Mesothelial cell of epicardium (in vitro differentiated cells): Measurements from ENCODE around the gene BAZ1B. TPM values are rescaled to one million over a fixed set of nuclear protein-coding genes. Genes with fewer than 3 reads are reported as not detected.
"Not testable (repeated sequence)": the region's sequence is repeated elsewhere in the genome, so short reads cannot be mapped to it uniquely, and the experiment has no call there.

ENCODE experiments used
- DNase-seq, 2 experiments: peaks; one replicate each; pipeline ENCODE4 v3.0.0; 2021; ENCODE audit warnings: low spot score in 2 of 2; ENCODE audit not compliant: unreplicated experiment in 2 of 2
- H3K27ac Mint-ChIP-seq: 2 replicates; pipeline ENCODE4 v1.8.0; 2021; ENCODE audit warnings: mixed read lengths
- H3K27me3 Mint-ChIP-seq: 2 replicates; pipeline ENCODE4 v1.8.0; 2021; ENCODE audit warnings: low read depth, mixed read lengths
- H3K36me3 Mint-ChIP-seq: 2 replicates; pipeline ENCODE4 v1.8.0; 2021; ENCODE audit warnings: mixed read lengths
- H3K4me1 Mint-ChIP-seq: 2 replicates; pipeline ENCODE4 v1.8.0; 2021; ENCODE audit warnings: mixed read lengths
- H3K4me3 Mint-ChIP-seq: 2 replicates; pipeline ENCODE4 v1.8.0; 2021; ENCODE audit warnings: mild to moderate bottlenecking, moderate library complexity, mixed read lengths
- H3K9me3 Mint-ChIP-seq: 2 replicates; pipeline ENCODE4 v1.8.0; 2021; ENCODE audit warnings: mixed read lengths
- total RNA-seq: library from RNA; stranded (reverse); gene quantifications from 3 replicates; pipeline ENCODE4 v1.2.1, GENCODE V29; 2021
- TF ChIP-seq, protein P1 (sequence below): fragments of 200-600 bp; sonication (generic); IDR thresholded peaks from one replicate; pipeline ENCODE4 v1.5.0; 2021; ENCODE audit warnings: antibody characterized with exemption; ENCODE audit not compliant: unreplicated experiment

BAZ1B gene
- total RNA-seq, 1 donor from 2014 or later: 77.8 TPM

DNA sequence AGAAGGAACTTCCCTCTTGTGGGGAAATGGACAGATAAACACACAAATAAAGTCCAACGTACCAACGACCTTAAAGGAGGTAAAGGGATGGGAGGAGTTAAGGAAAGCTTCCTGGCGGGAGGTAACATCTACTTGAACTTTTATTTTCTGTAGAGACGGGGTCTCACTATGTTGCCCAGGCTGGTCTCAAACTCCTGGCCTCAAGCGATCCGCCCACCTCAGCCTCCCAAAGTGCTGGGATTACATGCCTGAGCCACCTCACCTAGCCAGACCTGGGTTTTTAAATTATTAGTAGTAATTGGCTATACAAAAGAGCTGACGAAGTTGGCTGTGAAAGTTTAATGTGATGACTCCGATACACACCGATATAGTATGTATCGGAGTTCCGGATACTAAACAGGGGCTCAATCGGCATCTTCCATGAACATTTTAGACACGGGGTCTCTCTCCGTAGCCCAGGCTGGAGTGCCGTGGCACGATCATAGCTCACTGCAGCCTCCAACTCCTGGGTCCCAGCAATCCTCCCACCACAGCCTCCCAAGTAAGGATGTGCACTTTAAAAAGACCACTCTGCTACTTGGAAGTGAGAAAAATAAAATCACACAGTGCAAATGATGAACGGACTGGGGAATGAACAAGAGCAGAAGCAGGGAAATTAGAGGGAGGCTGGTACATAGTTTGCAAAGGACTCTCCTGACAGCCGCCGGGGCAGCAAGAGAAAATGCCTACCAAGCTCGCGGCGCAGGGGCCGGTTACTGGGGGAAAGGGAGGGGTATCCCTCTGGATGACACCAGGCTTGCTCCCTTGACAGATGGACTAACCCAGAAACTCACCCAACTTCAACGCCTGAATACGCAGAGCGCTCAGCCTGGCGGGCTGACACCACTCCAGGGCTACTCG, 34.4 kb upstream of the BAZ1B start:
- TF ChIP-seq, protein P1, sequence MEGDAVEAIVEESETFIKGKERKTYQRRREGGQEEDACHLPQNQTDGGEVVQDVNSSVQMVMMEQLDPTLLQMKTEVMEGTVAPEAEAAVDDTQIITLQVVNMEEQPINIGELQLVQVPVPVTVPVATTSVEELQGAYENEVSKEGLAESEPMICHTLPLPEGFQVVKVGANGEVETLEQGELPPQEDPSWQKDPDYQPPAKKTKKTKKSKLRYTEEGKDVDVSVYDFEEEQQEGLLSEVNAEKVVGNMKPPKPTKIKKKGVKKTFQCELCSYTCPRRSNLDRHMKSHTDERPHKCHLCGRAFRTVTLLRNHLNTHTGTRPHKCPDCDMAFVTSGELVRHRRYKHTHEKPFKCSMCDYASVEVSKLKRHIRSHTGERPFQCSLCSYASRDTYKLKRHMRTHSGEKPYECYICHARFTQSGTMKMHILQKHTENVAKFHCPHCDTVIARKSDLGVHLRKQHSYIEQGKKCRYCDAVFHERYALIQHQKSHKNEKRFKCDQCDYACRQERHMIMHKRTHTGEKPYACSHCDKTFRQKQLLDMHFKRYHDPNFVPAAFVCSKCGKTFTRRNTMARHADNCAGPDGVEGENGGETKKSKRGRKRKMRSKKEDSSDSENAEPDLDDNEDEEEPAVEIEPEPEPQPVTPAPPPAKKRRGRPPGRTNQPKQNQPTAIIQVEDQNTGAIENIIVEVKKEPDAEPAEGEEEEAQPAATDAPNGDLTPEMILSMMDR: no peak
- DNase-seq: no peak
- H3K27ac Mint-ChIP-seq: peak overlapping the region; percentile 95
- H3K36me3 Mint-ChIP-seq: peaks cover 5% of the 10 kb centered on the region
- peak overlapping the region; percentile 85 for H3K4me3 Mint-ChIP-seq
- peaks cover 17% of the 10 kb centered on the region for H3K4me1 Mint-ChIP-seq
- no peaks in the 10 kb centered on the region for H3K27me3 Mint-ChIP-seq
- no peaks in the 10 kb centered on the region for H3K9me3 Mint-ChIP-seq

DNA sequence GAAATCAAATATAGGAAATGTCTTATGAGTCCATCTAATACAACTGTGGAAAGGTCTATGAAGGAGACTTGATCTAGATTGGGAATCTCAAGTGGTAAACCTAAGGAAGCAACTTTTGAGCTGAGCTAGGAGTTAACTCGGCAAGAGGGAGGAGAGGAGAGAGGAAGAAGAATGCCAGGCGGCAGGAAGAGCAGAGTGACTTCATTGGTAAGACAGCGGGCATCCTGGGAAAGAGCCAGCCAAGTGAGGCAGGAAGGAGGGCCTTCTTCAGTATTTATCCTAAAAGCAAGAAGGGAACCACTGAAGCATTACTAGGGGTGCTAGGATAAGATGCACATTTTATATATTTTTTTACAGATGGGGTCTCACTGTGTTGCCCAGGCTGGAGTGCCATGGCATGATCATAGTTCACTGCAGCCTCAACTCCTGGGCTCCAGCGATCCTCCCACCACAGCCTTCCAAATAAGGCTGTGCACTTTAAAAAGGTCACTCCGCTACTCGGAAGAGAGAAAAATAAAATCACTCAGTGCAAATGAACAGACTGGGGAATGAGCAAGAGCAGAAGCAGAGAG, 33.4 kb upstream of the BAZ1B start:
- no peak for DNase-seq
- TF ChIP-seq, protein P1: no peak
- Mint-ChIP-seq H3K4me1 (peaks cover 17% of the 10 kb centered on the region), H3K27ac (peak overlapping the region; percentile 95), H3K9me3 (no peaks in the 10 kb centered on the region), H3K27me3 (no peaks in the 10 kb centered on the region), H3K36me3 (peaks cover 9% of the 10 kb centered on the region), H3K4me3 (peak overlapping the region; percentile 85)

DNA sequence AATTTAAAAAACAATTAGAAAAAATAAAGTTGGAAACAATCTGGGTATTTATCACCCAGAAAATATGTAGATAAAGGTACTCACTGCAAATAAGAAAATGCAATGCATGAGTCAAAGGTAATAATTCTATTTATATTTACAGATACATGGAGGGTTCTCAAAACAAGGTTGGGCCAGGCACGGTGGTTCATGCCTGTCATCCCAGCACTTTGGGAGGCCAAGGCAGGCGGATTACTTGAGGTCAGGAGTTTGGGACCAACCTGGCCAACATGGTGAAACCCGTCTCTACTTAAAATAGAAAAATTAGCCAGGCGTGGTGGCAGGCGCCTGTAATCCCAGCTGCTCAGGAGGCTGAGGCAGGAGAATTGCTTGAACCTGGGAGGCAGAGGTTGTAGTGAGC, 28.0 kb upstream of the BAZ1B start:
- H3K4me3 Mint-ChIP-seq: not testable (repeated sequence)

DNA sequence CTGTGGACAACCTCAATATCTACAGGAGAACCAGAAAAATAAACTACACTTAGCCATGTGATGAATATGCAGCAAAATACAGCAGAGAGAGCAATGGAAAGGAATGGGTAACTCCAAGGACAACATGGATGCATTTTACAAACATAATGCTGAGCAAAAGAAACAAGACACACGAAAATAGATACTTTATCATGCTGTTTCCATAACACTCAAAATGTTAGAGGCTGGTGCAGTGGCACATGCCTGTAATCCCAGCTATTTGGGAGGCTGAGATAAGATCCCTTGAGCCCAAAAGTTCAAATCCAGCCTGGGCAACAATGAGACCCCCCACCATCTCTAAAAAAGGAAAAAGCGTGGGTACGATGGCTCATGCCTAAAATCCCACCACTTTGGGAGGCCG, 27.1 kb upstream of the BAZ1B start:
- no peaks in the 10 kb centered on the region for H3K27me3 Mint-ChIP-seq
- H3K36me3 Mint-ChIP-seq: peaks cover 20% of the 10 kb centered on the region
- no peak overlapping the region for H3K4me3 Mint-ChIP-seq
- DNase-seq: no peak
- H3K27ac Mint-ChIP-seq: no peak overlapping the region
- H3K4me1 Mint-ChIP-seq: no peaks in the 10 kb centered on the region
- no peaks in the 10 kb centered on the region for H3K9me3 Mint-ChIP-seq
- TF ChIP-seq, protein P1: no peak

More for the DNA sequence above, 28.0 kb upstream of the BAZ1B start:
- H3K9me3 Mint-ChIP-seq, H3K4me1 Mint-ChIP-seq, DNase-seq, H3K27ac Mint-ChIP-seq, H3K27me3 Mint-ChIP-seq: not testable (repeated sequence)
- H3K36me3 Mint-ChIP-seq: peaks cover 20% of the 10 kb centered on the region

DNA sequence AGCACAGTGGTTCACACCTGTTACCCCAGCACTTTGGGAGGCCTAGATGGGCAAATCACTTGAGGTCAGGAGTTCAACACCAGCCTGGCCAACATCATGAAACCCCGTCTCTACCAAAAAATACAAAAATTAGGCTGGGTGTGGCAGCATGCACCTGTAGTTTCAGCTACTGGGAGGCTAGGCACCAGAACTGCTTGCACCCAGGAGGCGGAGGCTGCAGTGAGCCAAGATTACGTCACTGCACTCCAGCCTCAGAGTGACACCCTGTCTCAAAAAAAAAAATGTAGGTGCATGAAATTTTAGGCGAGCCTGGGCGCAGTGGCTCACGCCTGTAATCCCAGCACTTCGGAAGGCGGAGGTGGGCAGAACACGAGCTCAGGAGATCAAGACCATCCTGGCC, 25.7 kb upstream of the BAZ1B start:
- Mint-ChIP-seq H3K4me1 (no peaks in the 10 kb centered on the region), H3K27ac (no peak overlapping the region), H3K36me3 (peaks cover 18% of the 10 kb centered on the region), H3K4me3 (no peak overlapping the region), H3K27me3 (no peaks in the 10 kb centered on the region), H3K9me3 (no peaks in the 10 kb centered on the region)
- TF ChIP-seq, protein P1: no peak
- DNase-seq: no peak

DNA sequence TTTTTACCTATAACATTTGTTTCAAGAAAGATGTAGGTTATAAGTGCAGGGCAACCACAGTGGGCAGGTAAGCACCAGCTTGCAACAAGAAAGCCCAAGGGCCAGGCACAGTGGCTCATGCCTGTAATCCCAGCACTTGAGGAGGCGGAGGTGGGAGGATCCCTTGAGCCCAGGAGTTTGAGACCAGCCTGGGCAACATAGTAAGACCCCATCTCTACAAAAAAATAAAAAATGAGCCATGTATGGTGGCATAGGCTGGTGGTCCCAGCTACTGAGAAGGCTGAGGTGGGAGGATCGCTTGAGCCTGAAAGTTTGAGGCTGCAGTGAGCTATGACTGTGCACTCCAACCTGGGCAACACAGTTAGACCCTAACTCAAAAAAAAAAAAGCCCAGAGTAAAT, 22.6 kb upstream of the BAZ1B start:
- Mint-ChIP-seq H3K4me3 (no peak overlapping the region), H3K27ac (no peak overlapping the region), H3K27me3 (no peaks in the 10 kb centered on the region), H3K9me3 (no peaks in the 10 kb centered on the region), H3K4me1 (no peaks in the 10 kb centered on the region), H3K36me3 (peaks cover 22% of the 10 kb centered on the region)
- no peak for DNase-seq
- TF ChIP-seq, protein P1: no peak
